WERI-Rb-1 (cell line): ENCODE data around the gene SLC7A8.
A peak's percentile ranks its signal among the peaks of the same experiment; 100 is the strongest.
"Not testable (repeated sequence)": the region's sequence is repeated elsewhere in the genome, so short reads cannot be mapped to it uniquely, and the experiment has no call there.

Experiments used
- DNase-seq: peaks from one replicate; pipeline ENCODE4 v3.0.0-alpha.2; 2020
- H3K27ac ChIP-seq: fragments of 250-450 bp; sonication (Bioruptor Pico); 2 replicates; pipeline ENCODE4 v1.5.1; 2020; ENCODE audit warnings: mild to moderate bottlenecking, moderate library complexity
- H3K27me3 ChIP-seq: fragments of 250-450 bp; sonication (Bioruptor Pico); 2 replicates; pipeline ENCODE4 v1.5.1; 2021; ENCODE audit warnings: mild to moderate bottlenecking, low read depth, moderate library complexity; ENCODE audit not compliant: insufficient read depth, severe bottlenecking
- H3K36me3 ChIP-seq: fragments of 250-450 bp; sonication (Bioruptor Pico); 2 replicates; pipeline ENCODE4 v1.5.1; 2020; ENCODE audit warnings: mild to moderate bottlenecking, moderate library complexity
- H3K4me3 ChIP-seq: 2 replicates; pipeline ENCODE4 v1.5.1; 2011; ENCODE audit warnings: low read depth, mild to moderate bottlenecking, control low read depth, low read length
- H3K9me3 ChIP-seq: fragments of 250-450 bp; sonication (Bioruptor Pico); 2 replicates; pipeline ENCODE4 v1.5.1; 2021; ENCODE audit warnings: mild to moderate bottlenecking, moderate library complexity; ENCODE audit not compliant: severe bottlenecking
- CTCF ChIP-seq: IDR thresholded peaks from 2 replicates; pipeline ENCODE4 v1.5.1; 2011; ENCODE audit warnings: low read depth, mild to moderate bottlenecking, control low read depth, inconsistent platforms, low read length

Gene SLC7A8

GRCh38 chr14:23113431-23114119, 69.9 kb downstream of the SLC7A8 start:
- peaks cover under 1% of the 10 kb centered on the region for H3K9me3 ChIP-seq
- no peak for DNase-seq
- H3K27ac ChIP-seq: no peak overlapping the region
- no peak for TF ChIP-seq CTCF
- H3K4me3 ChIP-seq: no peak overlapping the region
- no peaks in the 10 kb centered on the region for H3K36me3 ChIP-seq
- peaks cover 16% of the 10 kb centered on the region for H3K27me3 ChIP-seq

- DNase-seq: peak; percentile 34
- Histone ChIP-seq H3K9me3 (peaks cover 3% of the 10 kb centered on the region), H3K4me3 (no peak overlapping the region), H3K27ac (no peak overlapping the region), H3K36me3 (no peaks in the 10 kb centered on the region), H3K27me3 (peaks cover 16% of the 10 kb centered on the region)
- TF ChIP-seq CTCF: no peak
Observed at GRCh38 chr14:23112359-23113178, 70.9 kb downstream of the SLC7A8 start.

- DNase-seq: no peak
- H3K27me3 ChIP-seq: peaks cover 16% of the 10 kb centered on the region
- no peak overlapping the region for H3K4me3 ChIP-seq
- peaks cover 3% of the 10 kb centered on the region for H3K9me3 ChIP-seq
- no peaks in the 10 kb centered on the region for H3K36me3 ChIP-seq
- no peak for TF ChIP-seq CTCF
- H3K27ac ChIP-seq: no peak overlapping the region
Observed at GRCh38 chr14:23110579-23111365, 72.7 kb downstream of the SLC7A8 start.

- Histone ChIP-seq H3K4me3 (no peak overlapping the region), H3K36me3 (no peaks in the 10 kb centered on the region), H3K27me3 (peaks cover 16% of the 10 kb centered on the region), H3K27ac (no peak overlapping the region), H3K9me3 (peaks cover 3% of the 10 kb centered on the region)
- no peak for DNase-seq
- TF ChIP-seq CTCF: no peak
Observed at GRCh38 chr14:23109769-23110168, 73.7 kb downstream of the SLC7A8 start.

- H3K9me3 ChIP-seq, H3K4me3 ChIP-seq, H3K36me3 ChIP-seq, H3K27ac ChIP-seq: not testable (repeated sequence)
- peak; percentile 31 for DNase-seq
- peaks cover 16% of the 10 kb centered on the region for H3K27me3 ChIP-seq
Observed at GRCh38 chr14:23108169-23108568, 75.3 kb downstream of the SLC7A8 start.

GRCh38 chr14:23107620-23108019, 75.8 kb downstream of the SLC7A8 start:
- peaks cover 14% of the 10 kb centered on the region for H3K27me3 ChIP-seq
- H3K4me3 ChIP-seq, DNase-seq, H3K36me3 ChIP-seq, H3K27ac ChIP-seq, H3K9me3 ChIP-seq: not testable (repeated sequence)
